DND-41 (cell line): ENCODE data around the gene CYP2A6.
"Not testable (repeated sequence)": the region's sequence is repeated elsewhere in the genome, so short reads cannot be mapped to it uniquely, and the experiment has no call there.

Source experiments
- CTCF ChIP-seq: IDR thresholded peaks from 2 replicates; pipeline ENCODE4 v1.5.1; 2012; ENCODE audit warnings: borderline replicate concordance, low read length, moderate library complexity, mild to moderate bottlenecking; ENCODE audit not compliant: poor library complexity, severe bottlenecking; ENCODE audit errors: extremely low read depth
- EZH2 ChIP-seq: IDR thresholded peaks from 3 replicates; pipeline ENCODE4 v1.6.1; 2012; ENCODE audit warnings: borderline replicate concordance, low read depth, mild to moderate bottlenecking, moderate library complexity, low read length, inconsistent platforms; ENCODE audit not compliant: severe bottlenecking

- not testable (repeated sequence) for TF ChIP-seq CTCF, EZH2
Observed at GRCh38 chr19:40832431-40832790, 17.8 kb downstream of the CYP2A6 start.
